ENCODE data around the gene ZFP62.
A peak's percentile ranks its signal among the peaks of the same experiment; 100 is the strongest.

The ZFP62 gene

DNA sequence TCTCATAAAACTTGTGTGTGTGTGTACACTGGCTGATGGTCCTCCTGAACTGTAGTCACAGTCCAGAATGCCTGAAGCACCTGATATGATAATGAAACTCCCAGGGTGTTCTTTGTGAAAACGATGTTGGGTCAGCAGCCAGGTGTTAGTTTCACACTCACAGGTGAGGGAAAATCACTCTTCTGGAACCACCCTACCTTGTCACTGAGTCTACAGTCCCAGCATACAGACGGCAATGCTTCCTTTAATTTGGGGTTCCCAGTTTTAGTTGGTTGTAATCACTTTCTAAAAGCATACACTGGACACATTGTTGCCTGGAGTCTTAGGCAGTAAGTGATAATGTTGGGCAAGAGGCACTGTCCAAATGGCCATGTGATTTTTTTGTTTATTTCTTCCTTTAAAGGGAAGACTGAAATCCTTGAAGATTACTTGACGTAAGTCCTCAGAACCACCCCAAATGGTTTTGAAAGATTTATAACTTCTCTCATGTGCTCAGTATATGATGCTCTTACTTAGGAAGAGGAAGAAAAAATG is 40.2 kb downstream of the ZFP62 start:
- ChIA-PET POLR2A (no interaction called here), CTCF (interaction anchor here (1.0 to 1.4 kb wide), 4 partner anchors 11 to 18 kb away, joined by 3 to 6 read pairs (median 3); no protein-coding TSS in a partner anchor)
- TF ChIP-seq, protein P1, sequence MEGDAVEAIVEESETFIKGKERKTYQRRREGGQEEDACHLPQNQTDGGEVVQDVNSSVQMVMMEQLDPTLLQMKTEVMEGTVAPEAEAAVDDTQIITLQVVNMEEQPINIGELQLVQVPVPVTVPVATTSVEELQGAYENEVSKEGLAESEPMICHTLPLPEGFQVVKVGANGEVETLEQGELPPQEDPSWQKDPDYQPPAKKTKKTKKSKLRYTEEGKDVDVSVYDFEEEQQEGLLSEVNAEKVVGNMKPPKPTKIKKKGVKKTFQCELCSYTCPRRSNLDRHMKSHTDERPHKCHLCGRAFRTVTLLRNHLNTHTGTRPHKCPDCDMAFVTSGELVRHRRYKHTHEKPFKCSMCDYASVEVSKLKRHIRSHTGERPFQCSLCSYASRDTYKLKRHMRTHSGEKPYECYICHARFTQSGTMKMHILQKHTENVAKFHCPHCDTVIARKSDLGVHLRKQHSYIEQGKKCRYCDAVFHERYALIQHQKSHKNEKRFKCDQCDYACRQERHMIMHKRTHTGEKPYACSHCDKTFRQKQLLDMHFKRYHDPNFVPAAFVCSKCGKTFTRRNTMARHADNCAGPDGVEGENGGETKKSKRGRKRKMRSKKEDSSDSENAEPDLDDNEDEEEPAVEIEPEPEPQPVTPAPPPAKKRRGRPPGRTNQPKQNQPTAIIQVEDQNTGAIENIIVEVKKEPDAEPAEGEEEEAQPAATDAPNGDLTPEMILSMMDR (IDR thresholded peaks at IDR 0.05; ENCODE audit: control extremely low read depth, extremely low read depth, low read depth, missing control alignments) = no peak
- DNase-seq (ENCODE audit: extremely low spot score) = peak; percentile 56

DNA sequence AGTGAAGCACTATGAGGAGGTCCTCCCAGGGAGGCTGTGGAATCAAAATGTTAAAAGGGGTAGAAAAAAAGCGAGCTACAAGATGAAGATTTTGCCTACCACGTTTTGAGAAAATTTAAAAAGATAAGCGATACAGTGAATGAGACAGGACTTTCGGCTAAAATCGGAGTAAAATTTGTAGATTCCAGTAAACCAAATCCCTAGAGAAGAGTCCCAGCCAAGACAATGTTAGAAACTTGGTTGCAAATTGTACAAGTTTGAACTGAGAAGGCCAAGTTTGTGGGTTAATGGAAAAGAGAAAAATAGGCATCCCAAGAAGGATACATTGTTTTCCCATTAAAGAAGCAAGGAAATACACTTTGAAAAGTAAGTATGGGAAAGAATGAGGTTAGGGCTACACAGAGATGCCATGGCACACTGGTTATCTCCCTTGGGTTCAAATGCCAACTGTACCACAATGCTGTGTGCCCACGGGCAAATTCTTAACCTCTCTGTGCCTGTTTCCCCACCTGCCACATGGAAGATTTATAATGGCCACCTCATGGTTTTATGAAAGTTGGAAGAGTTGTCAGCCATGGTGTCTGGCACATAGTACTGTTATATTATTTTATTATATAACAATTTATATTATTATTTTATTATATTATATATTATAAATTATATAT is 42.3 kb downstream of the ZFP62 start:
- TF ChIP-seq, protein P1 (IDR thresholded peaks at IDR 0.05; ENCODE audit: control extremely low read depth, extremely low read depth, low read depth, missing control alignments) = no peak
- POLR2A ChIA-PET = no interaction called here
- CTCF ChIA-PET = interaction anchor here (0.9 to 3.7 kb wide), 4 partner anchors 11 to 17 kb away, joined by 4 to 21 read pairs (median 7); no protein-coding TSS in a partner anchor
- DNase-seq (ENCODE audit: extremely low spot score) = no peak

DNA sequence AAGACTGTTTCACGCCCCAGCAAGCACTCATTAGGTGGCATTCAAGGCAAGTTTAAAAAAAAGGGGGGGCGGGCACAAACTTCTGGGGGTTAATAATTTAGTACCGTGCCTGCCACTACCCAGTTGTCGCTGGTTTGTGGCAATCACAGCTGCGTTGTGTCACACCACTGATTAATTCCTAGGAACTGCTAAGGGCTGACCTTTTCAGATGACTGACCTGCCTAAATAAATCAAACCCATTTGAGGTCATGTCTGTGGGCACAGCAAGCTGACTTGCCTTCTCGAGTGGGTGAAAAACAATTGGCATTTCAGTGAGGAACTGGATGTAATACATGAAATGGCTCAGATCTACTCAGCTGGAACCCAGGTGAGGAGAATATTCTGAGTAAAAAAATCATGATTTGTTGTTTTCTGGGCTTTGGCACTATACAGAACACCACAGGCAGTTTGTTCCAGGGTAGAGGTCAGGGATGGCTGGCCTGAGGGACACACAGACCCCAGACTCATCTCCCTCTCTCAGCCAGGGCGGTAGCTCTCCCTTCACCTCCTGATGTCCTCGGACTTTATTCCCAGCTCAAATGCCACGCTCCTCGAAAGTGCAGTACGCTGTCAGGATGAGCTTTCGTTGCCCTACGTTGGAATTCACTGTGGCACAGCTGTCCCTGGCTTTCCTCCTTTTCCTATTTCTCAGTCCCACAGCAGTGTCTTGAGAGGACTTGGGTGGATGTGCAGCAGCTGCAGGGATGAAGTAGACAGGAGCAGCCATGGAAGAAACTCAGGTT is 43.0 kb downstream of the ZFP62 start:
- CTCF ChIA-PET = interaction anchor here (0.9 to 3.7 kb wide), 5 partner anchors 10 to 17 kb away, joined by 4 to 21 read pairs (median 5); no protein-coding TSS in a partner anchor
- TF ChIP-seq, protein P1 (IDR thresholded peaks at IDR 0.05; ENCODE audit: control extremely low read depth, extremely low read depth, low read depth, missing control alignments) = no peak
- no peak for DNase-seq (ENCODE audit: extremely low spot score)
- POLR2A ChIA-PET = interaction anchor here (1.0 kb wide), 1 partner anchor 13 kb away, joined by 6 read pairs; no protein-coding TSS in a partner anchor

DNA sequence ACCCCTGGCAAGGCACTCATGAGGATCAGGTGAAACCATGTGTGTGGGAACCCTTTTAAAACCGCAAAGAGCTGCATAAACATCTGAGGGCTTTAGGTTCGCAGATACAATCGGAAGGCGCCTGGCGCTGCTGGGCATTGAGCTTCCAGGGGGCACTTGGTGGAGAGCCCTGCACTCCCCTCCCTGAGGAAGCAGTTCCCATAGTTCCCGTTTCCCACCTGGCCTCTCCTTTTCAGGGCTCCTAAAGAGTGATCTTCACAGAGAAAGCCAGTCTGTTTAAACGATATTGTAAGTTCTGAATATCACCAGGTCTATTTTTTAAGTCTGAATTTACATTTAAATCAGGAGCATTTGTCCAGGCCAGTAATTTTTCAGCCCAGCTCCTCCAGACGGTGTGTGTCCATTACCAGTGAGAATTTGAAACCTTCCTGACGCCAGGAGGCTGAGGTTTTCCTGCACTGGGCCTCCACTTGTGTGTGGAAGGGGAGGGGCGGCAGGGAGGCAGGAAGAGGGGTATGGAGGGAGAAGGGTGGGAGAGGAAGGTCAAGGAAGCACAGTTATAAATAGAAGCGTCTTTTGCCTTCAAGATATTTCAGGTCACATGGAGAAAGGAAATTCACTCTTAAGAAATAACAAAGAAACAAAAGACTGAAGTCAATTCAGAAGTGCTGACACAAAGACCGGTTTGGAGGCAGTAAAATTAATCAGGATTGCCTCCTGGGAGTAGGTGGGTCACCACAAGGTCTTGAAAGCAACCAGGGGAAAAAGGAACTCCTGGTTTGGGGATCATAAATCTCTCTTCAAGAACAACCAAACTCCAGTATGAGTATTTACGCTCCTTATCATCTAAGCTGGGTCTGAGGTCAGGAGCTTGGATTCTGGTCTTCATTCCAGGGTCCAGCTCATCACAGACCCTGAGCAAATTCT is 44.2 kb downstream of the ZFP62 start:
- POLR2A ChIA-PET = no interaction called here
- DNase-seq (ENCODE audit: extremely low spot score) = no peak
- TF ChIP-seq, protein P1 (IDR thresholded peaks at IDR 0.05; ENCODE audit: control extremely low read depth, extremely low read depth, low read depth, missing control alignments) = no peak
- CTCF ChIA-PET = interaction anchor here (0.8 to 3.7 kb wide), 7 partner anchors 8 to 52 kb away, joined by 3 to 21 read pairs (median 5); no protein-coding TSS in a partner anchor

DNA sequence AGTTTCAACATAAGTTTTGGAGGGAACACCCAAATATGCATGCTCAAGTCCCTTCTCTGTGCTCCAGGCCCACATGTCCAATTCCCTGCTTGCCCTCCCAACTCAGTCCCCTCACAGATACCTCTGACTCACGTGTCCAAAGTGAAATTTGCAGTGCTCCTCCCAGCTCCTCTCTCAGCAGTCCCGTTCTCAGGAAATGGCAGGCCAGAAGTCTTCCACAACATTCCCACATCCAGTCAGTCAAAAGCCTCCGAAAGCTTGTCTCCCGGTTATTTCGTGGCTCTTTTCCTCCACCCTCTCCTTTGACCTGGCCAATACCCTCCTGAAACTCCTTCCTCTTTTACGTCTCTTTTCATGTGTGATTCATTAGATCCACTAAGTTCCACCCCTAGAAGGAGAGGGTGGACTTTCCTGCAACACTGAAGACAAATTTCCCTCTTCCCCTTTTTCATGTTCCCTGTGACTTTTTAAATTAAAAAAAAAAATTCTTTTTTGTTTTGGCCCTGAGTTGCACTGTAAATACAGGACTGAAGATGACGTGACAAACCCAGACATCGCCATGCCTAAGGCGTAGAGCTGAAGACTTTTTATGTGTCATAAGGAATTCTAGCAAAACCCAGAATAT is 45.7 kb downstream of the ZFP62 start:
- TF ChIP-seq, protein P1 (IDR thresholded peaks at IDR 0.05; ENCODE audit: control extremely low read depth, extremely low read depth, low read depth, missing control alignments) = no peak
- POLR2A ChIA-PET = no interaction called here
- CTCF ChIA-PET = interaction anchor here (1.4 to 3.7 kb wide), 3 partner anchors 10 to 53 kb away, joined by 4 to 21 read pairs (median 10); no protein-coding TSS in a partner anchor
- DNase-seq (ENCODE audit: extremely low spot score) = no peak
